Measurements from ENCODE around the gene MCAM.

GRCh38 chr11:119342362-119343130 lies 25.6 kb upstream of the MCAM start:
- TF ChIP-seq SUZ12 (IDR thresholded peaks at IDR 0.05) (no peak), ARNT (IDR thresholded peaks at IDR 0.05) (no peak), L3MBTL2 (conservative IDR thresholded peaks at IDR 0.05) (no peak), FOXM1 (IDR thresholded peaks at IDR 0.05; ENCODE audit: borderline replicate concordance) (no peak), TARDBP (IDR thresholded peaks at IDR 0.05) (no peak), FOXA1 (IDR thresholded peaks at IDR 0.05) (no peak)
